Measurements from ENCODE around the gene KRAS. TPM values are rescaled to one million over a fixed set of nuclear protein-coding genes. Genes with fewer than 3 reads are reported as not detected.

Gene KRAS
- total RNA-seq, 6 experiments from 2014 or later: 10.1 to 28.8 (median 10.9) TPM

GRCh38 chr12:25266497-25266896, 15.8 kb upstream of the KRAS start:
- TF ChIP-seq CTCF (IDR thresholded peaks at IDR 0.05): no peak
- no peak for TF ChIP-seq POLR2A (IDR thresholded peaks at IDR 0.05)
- ATAC-seq: no peak
- H3K27me3 ChIP-seq: no peaks in the 10 kb centered on the region
- H3K4me3 ChIP-seq: no peak overlapping the region
- intact Hi-C loops (cut with DNase I): no loop called here
- H3K36me3 ChIP-seq: no peaks in the 10 kb centered on the region
- H3K4me1 ChIP-seq: no peaks in the 10 kb centered on the region
- DNase-seq: no peak
- no peaks in the 10 kb centered on the region for H3K9me3 ChIP-seq
- H3K27ac ChIP-seq: no peak overlapping the region

GRCh38 chr12:25264862-25265261, 14.1 kb upstream of the KRAS start:
- Histone ChIP-seq H3K4me3 (no peak overlapping the region), H3K9me3 (no peaks in the 10 kb centered on the region), H3K36me3 (no peaks in the 10 kb centered on the region), H3K27ac (no peak overlapping the region), H3K27me3 (no peaks in the 10 kb centered on the region), H3K4me1 (no peaks in the 10 kb centered on the region)
- TF ChIP-seq CTCF (IDR thresholded peaks at IDR 0.05): no peak
- no peak for TF ChIP-seq POLR2A (IDR thresholded peaks at IDR 0.05)
- no peak for DNase-seq
- WGBS (ENCODE audit: insufficient coverage, low coverage, low lambda C conversion rate, missing lambda C conversion rate): 83% methylated on average over 1 of the region's 1 CpG
- ATAC-seq: no peak
- intact Hi-C loops (cut with DNase I): no loop called here

- 36% methylated on average over 1 of the region's 1 CpG for WGBS (ENCODE audit: insufficient coverage, low coverage, low lambda C conversion rate, missing lambda C conversion rate)
- Histone ChIP-seq H3K27ac (no peak overlapping the region), H3K36me3 (no peaks in the 10 kb centered on the region), H3K27me3 (no peaks in the 10 kb centered on the region), H3K4me3 (no peak overlapping the region), H3K4me1 (no peaks in the 10 kb centered on the region), H3K9me3 (no peaks in the 10 kb centered on the region)
- ATAC-seq: no peak
- no peak for DNase-seq
- TF ChIP-seq POLR2A (IDR thresholded peaks at IDR 0.05): no peak
- TF ChIP-seq CTCF (IDR thresholded peaks at IDR 0.05): no peak
- intact Hi-C loops (cut with DNase I): no loop called here
These were observed 13.4 kb upstream of the KRAS start for GRCh38 chr12:25264114-25264513.

- TF ChIP-seq CTCF (IDR thresholded peaks at IDR 0.05) (no peak), POLR2A (IDR thresholded peaks at IDR 0.05) (no peak)
- Histone ChIP-seq H3K4me3 (no peak overlapping the region), H3K9me3 (no peaks in the 10 kb centered on the region), H3K27me3 (no peaks in the 10 kb centered on the region), H3K4me1 (no peaks in the 10 kb centered on the region), H3K27ac (no peak overlapping the region), H3K36me3 (no peaks in the 10 kb centered on the region)
- no peak for ATAC-seq
- intact Hi-C loops (cut with DNase I): no loop called here
- WGBS (ENCODE audit: insufficient coverage, low coverage, low lambda C conversion rate, missing lambda C conversion rate): 89% methylated on average over 4 of the region's 4 CpGs
- no peak for DNase-seq
These were observed 12.9 kb upstream of the KRAS start for GRCh38 chr12:25263594-25263993.

- no peaks in the 10 kb centered on the region for H3K27me3 ChIP-seq
- no peak overlapping the region for H3K27ac ChIP-seq
- ATAC-seq: no peak
- peaks cover 0 to 8% (median 0%) of the 10 kb centered on the region in 4 donors for H3K4me1 ChIP-seq
- H3K9me3 ChIP-seq: no peaks in the 10 kb centered on the region
- intact Hi-C loops (cut with DNase I): no loop called here
- no peak for DNase-seq
- WGBS (ENCODE audit: insufficient coverage, low coverage, low lambda C conversion rate, missing lambda C conversion rate): 67% methylated on average over 1 of the region's 1 CpG
- no peak overlapping the region for H3K4me3 ChIP-seq
- no peaks in the 10 kb centered on the region for H3K36me3 ChIP-seq
- no peak for TF ChIP-seq CTCF (IDR thresholded peaks at IDR 0.05)
- no peak for TF ChIP-seq POLR2A (IDR thresholded peaks at IDR 0.05)
These were observed 11.8 kb upstream of the KRAS start for GRCh38 chr12:25262389-25263074.

All from right lobe of liver (tissue), 6 donors.